Endothelial cell of umbilical vein (primary cell): ENCODE measurements around the gene UNC45A. TPM values are rescaled to one million over a fixed set of nuclear protein-coding genes. Genes with fewer than 3 reads are reported as not detected.

ENCODE experiments used
- BruUV-seq: library from RNA; stranded (reverse); fragments of 400-500 nt; replicated peaks from 2 replicates; lab custom pipeline; 2021; lab: Mats Ljungman, UMichigan
- CTCF ChIA-PET: fragments of 300-600, 350-600 bp; sonication (Branson Sonifier 250); formaldehyde crosslinking; loops from one replicate; lab custom pipeline; 2021; ENCODE audit warnings: antibody characterized with exemption, inconsistent platforms; lab: Charles Lee
- POLR2A ChIA-PET: fragments of 300-600, 350-600 bp; sonication (Branson Sonifier 250); formaldehyde crosslinking; loops from one replicate; lab custom pipeline; 2021; ENCODE audit warnings: antibody characterized with exemption, inconsistent platforms; lab: Charles Lee
- DNase-seq: peaks from one replicate; pipeline ENCODE4 v3.0.0-alpha.2; 2011; ENCODE audit warnings: low read depth, low spot score
- FAIRE-seq: peaks from 2 replicates; lab custom pipeline; 2011; peaks lifted over from hg19 to GRCh38; lab: Jason Lieb, UNC
- H2AFZ ChIP-seq: 2 replicates; pipeline ENCODE4 v1.6.0; 2012; ENCODE audit warnings: low read depth, low read length, control low read depth, inconsistent platforms
- H3K27ac ChIP-seq: 2 replicates; pipeline ENCODE4 v1.5.1; 2011; ENCODE audit warnings: low read depth, mild to moderate bottlenecking, control low read depth, low read length, moderate library complexity; ENCODE audit not compliant: insufficient read depth
- H3K27me3 ChIP-seq, 2 experiments: 2 replicates each; pipeline versions ENCODE4 v1.6.0 to v1.6.1; 2011; ENCODE audit warnings: low read length in 2 of 2, mixed read lengths in 1 of 2; ENCODE audit not compliant: control insufficient read depth in 2 of 2, insufficient read depth in 2 of 2
- H3K36me3 ChIP-seq, 2 experiments: 2 replicates in 1 of 2; 3 replicates in 1 of 2; pipeline ENCODE4 v1.5.1; 2011; ENCODE audit warnings: low read length in 2 of 2, mild to moderate bottlenecking in 1 of 2, moderate library complexity in 1 of 2; ENCODE audit not compliant: control insufficient read depth in 2 of 2, insufficient read depth in 2 of 2; ENCODE audit errors: extremely low read depth in 1 of 2
- H3K4me1 ChIP-seq: 3 replicates; pipeline ENCODE4 v1.5.1; 2011; ENCODE audit warnings: mild to moderate bottlenecking, low read length; ENCODE audit not compliant: control insufficient read depth, insufficient read depth; ENCODE audit errors: extremely low read depth
- H3K4me2 ChIP-seq: 2 replicates; pipeline ENCODE4 v1.6.1; 2011; ENCODE audit warnings: low read length, control low read depth, mixed read lengths; ENCODE audit not compliant: insufficient read depth
- H3K4me3 ChIP-seq, 3 experiments: fragments of 200-600 bp in 1 of 3; sonication (generic), shearing (Covaris generic) in 1 of 3; replicated peaks in 1 of 3; 2 replicates each; pipeline ENCODE4 v1.5.1; 2011 to 2016; ENCODE audit warnings: control low read depth in 3 of 3, low read length in 3 of 3, mild to moderate bottlenecking in 2 of 3, inconsistent platforms in 1 of 3, low read depth in 1 of 3, moderate library complexity in 1 of 3; ENCODE audit not compliant: insufficient read depth in 1 of 3
- H3K79me2 ChIP-seq: 2 replicates; pipeline ENCODE4 v1.6.0; 2012; ENCODE audit warnings: low read length, inconsistent platforms; ENCODE audit not compliant: control insufficient read depth, insufficient read depth
- H3K9ac ChIP-seq: replicated peaks from 2 replicates; pipeline ENCODE3; 2011; ENCODE audit warnings: low read length, control low read depth; ENCODE audit not compliant: insufficient read depth; ENCODE audit errors: extremely low read depth
- H3K9me1 ChIP-seq: replicated peaks from 3 replicates; pipeline ENCODE4 v1.6.0; 2011; ENCODE audit warnings: mild to moderate bottlenecking, low read length; ENCODE audit not compliant: control insufficient read depth, insufficient read depth; ENCODE audit errors: extremely low read depth
- H3K9me3 ChIP-seq: replicated peaks from 2 replicates; pipeline ENCODE4 v1.5.1; 2012; ENCODE audit warnings: low read length, inconsistent platforms; ENCODE audit not compliant: control insufficient read depth, insufficient read depth
- H4K20me1 ChIP-seq: replicated peaks from 2 replicates; pipeline ENCODE3; 2011; ENCODE audit warnings: mild to moderate bottlenecking, low read length; ENCODE audit not compliant: control insufficient read depth, insufficient read depth; ENCODE audit errors: extremely low read depth
- EZH2 ChIP-seq: IDR thresholded peaks from 2 replicates; pipeline ENCODE4 v1.6.1; 2012; ENCODE audit warnings: borderline replicate concordance, low read depth, mild to moderate bottlenecking, moderate library complexity, low read length, inconsistent platforms; ENCODE audit not compliant: severe bottlenecking
- FOS ChIP-seq: IDR thresholded peaks from 2 replicates; pipeline ENCODE4 v1.6.1; 2011; ENCODE audit warnings: mild to moderate bottlenecking, low read length, moderate library complexity, borderline replicate concordance; ENCODE audit not compliant: insufficient read depth
- GATA2 ChIP-seq: IDR thresholded peaks from 2 replicates; pipeline ENCODE4 v1.7.0; 2011; ENCODE audit warnings: low read depth, mild to moderate bottlenecking, moderate library complexity, mixed read lengths, low read length; ENCODE audit not compliant: insufficient read length, insufficient read depth
- JUN ChIP-seq: IDR thresholded peaks from 2 replicates; pipeline ENCODE4 v1.6.1; 2011; ENCODE audit warnings: borderline replicate concordance, low read depth; ENCODE audit not compliant: insufficient read length, insufficient read depth
- MYC ChIP-seq: IDR thresholded peaks from one replicate; pipeline ENCODE4 v1.6.1; 2011; ENCODE audit warnings: mild to moderate bottlenecking, low read depth, low read length
- POLR2A ChIP-seq: IDR thresholded peaks from 2 replicates; pipeline ENCODE4 v1.6.1; 2012; ENCODE audit warnings: low read depth, mild to moderate bottlenecking, control low read depth, low read length
- POLR2AphosphoS5 ChIP-seq: IDR thresholded peaks from 2 replicates; pipeline ENCODE4 v1.6.1; 2012; ENCODE audit warnings: low read depth, mild to moderate bottlenecking, control low read depth, low read length, moderate library complexity; ENCODE audit not compliant: insufficient read depth
- dilution Hi-C: fragments of 300-500 bp; cut with MboI; formaldehyde crosslinking; loops from one replicate; pipeline ENCODE4 v1.15.0; 2019; ENCODE audit warnings: low sequenced_read_pairs; ENCODE audit not compliant: extremely low pct_ligation_motif_present
- intact Hi-C: fragments of 100-400 bp; cut with micrococcal nuclease; formaldehyde crosslinking; loops from one replicate; pipeline ENCODE4 v1.10.0; 2022
- polyA plus RNA-seq, 4 experiments: library from polyadenylated mRNA; depleted of rRNA in 3 of 4; stranded (reverse) in 3 of 4; unstranded in 1 of 4; fragments of >200 nt; gene quantifications; 2 replicates each; pipeline versions ENCODE4 v1.2.1 to v1.2.3, GENCODE V29; 2011 to 2012; ENCODE audit warnings: missing spikeins in 1 of 4
- total RNA-seq: library from RNA; stranded (reverse); gene quantifications from 2 replicates; pipeline ENCODE4 v1.2.3, GENCODE V29; 2021
- TF ChIP-seq, protein P1 (sequence below): IDR thresholded peaks from 2 replicates; pipeline ENCODE4 v1.6.1; 2011; ENCODE audit not compliant: insufficient read depth, insufficient read length
- TF ChIP-seq, protein P2 (sequence below), 2 donors: IDR thresholded peaks; 1 replicate in 1 of 2; 2 replicates in 1 of 2; pipeline ENCODE4 v1.5.1; 2011; ENCODE audit warnings: low read length in 2 of 2, mild to moderate bottlenecking in 2 of 2, moderate library complexity in 2 of 2, control low read depth in 1 of 2, inconsistent platforms in 1 of 2, low read depth in 1 of 2; ENCODE audit not compliant: insufficient read depth in 1 of 2; ENCODE audit errors: extremely low read depth in 1 of 2

Gene UNC45A
- total and polyA plus RNA-seq, 2 donors (not counting 3 experiments of a cell fraction or from before 2014, with no cell fraction given): 103 to 106 TPM

DNA sequence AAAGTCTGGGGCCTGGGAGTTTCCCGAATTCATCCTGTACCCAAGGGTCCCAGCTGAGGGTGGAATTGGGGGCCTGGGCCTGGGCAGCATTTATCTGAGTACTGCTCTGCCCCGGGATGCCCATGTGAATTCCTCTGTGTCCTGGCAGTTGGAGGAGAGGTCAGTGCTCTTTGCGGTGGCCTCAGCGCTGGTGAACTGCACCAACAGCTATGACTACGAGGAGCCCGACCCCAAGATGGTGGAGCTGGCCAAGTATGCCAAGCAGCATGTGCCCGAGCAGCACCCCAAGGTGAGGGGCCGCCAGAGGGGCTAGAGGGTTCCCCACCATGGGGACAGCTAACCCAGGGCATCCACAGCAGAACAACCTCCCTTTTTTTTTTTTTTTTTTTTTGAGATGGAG, 13.4 kb downstream of the UNC45A start:
- no peaks in the 10 kb centered on the region for H4K20me1 ChIP-seq
- H3K4me2 ChIP-seq: no peak overlapping the region
- H3K4me1 ChIP-seq: peaks cover 10% of the 10 kb centered on the region
- H3K79me2 ChIP-seq: no peaks in the 10 kb centered on the region
- POLR2A ChIA-PET: no interaction called here
- no TSS peak for BruUV-seq
- intact Hi-C loops: no loop called here
- TF ChIP-seq POLR2AphosphoS5 (no peak), FOS (no peak), JUN (no peak), EZH2 (no peak), MYC (no peak), POLR2A (no peak), GATA2 (no peak)
- TF ChIP-seq, protein P1, sequence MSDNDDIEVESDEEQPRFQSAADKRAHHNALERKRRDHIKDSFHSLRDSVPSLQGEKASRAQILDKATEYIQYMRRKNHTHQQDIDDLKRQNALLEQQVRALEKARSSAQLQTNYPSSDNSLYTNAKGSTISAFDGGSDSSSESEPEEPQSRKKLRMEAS: no peak
- TF ChIP-seq, protein P2, sequence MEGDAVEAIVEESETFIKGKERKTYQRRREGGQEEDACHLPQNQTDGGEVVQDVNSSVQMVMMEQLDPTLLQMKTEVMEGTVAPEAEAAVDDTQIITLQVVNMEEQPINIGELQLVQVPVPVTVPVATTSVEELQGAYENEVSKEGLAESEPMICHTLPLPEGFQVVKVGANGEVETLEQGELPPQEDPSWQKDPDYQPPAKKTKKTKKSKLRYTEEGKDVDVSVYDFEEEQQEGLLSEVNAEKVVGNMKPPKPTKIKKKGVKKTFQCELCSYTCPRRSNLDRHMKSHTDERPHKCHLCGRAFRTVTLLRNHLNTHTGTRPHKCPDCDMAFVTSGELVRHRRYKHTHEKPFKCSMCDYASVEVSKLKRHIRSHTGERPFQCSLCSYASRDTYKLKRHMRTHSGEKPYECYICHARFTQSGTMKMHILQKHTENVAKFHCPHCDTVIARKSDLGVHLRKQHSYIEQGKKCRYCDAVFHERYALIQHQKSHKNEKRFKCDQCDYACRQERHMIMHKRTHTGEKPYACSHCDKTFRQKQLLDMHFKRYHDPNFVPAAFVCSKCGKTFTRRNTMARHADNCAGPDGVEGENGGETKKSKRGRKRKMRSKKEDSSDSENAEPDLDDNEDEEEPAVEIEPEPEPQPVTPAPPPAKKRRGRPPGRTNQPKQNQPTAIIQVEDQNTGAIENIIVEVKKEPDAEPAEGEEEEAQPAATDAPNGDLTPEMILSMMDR (IDR thresholded peaks at IDR 0.05; ENCODE audit: extremely low read depth in 1 of 2, insufficient read depth in 1 of 2, low read depth in 1 of 2, low read length in 2 of 2): no peak
- H2AFZ ChIP-seq: no peak overlapping the region
- H3K4me3 ChIP-seq: no peak overlapping the region
- H3K9me3 ChIP-seq: no peaks in the 10 kb centered on the region
- H3K9me1 ChIP-seq: no peaks in the 10 kb centered on the region
- H3K27me3 ChIP-seq: no peaks in the 10 kb centered on the region
- H3K36me3 ChIP-seq: peaks cover 19 to 65% of the 10 kb centered on the region in 2 experiments
- FAIRE-seq: no peak
- no peak overlapping the region for H3K27ac ChIP-seq
- dilution Hi-C loops: no loop called here
- no peak for DNase-seq
- no peak overlapping the region for H3K9ac ChIP-seq
- CTCF ChIA-PET: interaction anchor here (2.3 to 2.8 kb wide), 2 partner anchors 8 to 15 kb away, joined by 24 to 29 read pairs; partner anchors contain the start of genes HDDC3 and UNC45A
